IMR-90 (cell line): ENCODE results near the gene SHC4. TPM values are rescaled to one million over a fixed set of nuclear protein-coding genes. Genes with fewer than 3 reads are reported as not detected.

ENCODE experiments used
- ATAC-seq: fragments of 200-7000 bp; cut with Tn5 transposase; 2 replicates; pipeline ENCODE4 v1.9.1; 2020; ENCODE audit warnings: low read depth, mild to moderate bottlenecking, moderate library complexity
- BruUV-seq: library from RNA; stranded (reverse); fragments of 400-500 nt; replicated peaks from 2 replicates; lab custom pipeline; 2021; lab: Mats Ljungman, UMichigan
- CTCF ChIA-PET: fragments of 300-600 bp; formaldehyde crosslinking; extraction: SDS; loops from one replicate; lab custom pipeline; 2021; ENCODE audit warnings: antibody characterized with exemption; lab: Yijun Ruan, JAX
- POLR2A ChIA-PET: fragments of 300-600 bp; sonication (Branson Sonifier 250); formaldehyde crosslinking; loops from one replicate; lab custom pipeline; 2022; ENCODE audit warnings: antibody characterized with exemption; ENCODE audit not compliant: unreplicated experiment; lab: Charles Lee
- DNase-seq: peaks from one replicate; pipeline ENCODE4 v3.0.0; 2013
- H2AFZ ChIP-seq: replicated peaks from 2 replicates; pipeline ENCODE3; 2013; ENCODE audit warnings: low read length, mild to moderate bottlenecking; ENCODE audit not compliant: poor library complexity
- H2AK5ac ChIP-seq: 2 replicates; pipeline ENCODE4 v1.6.1; 2013; ENCODE audit warnings: low read depth, low read length, inconsistent platforms
- H2AK9ac ChIP-seq: replicated peaks from 2 replicates; pipeline ENCODE3; 2013; ENCODE audit warnings: mild to moderate bottlenecking, low read depth, low read length, moderate library complexity; ENCODE audit not compliant: poor library complexity
- H2BK120ac ChIP-seq: 2 replicates; pipeline ENCODE4 v1.6.1; 2013; ENCODE audit warnings: low read depth, low read length, inconsistent platforms
- H2BK15ac ChIP-seq: 3 replicates; pipeline ENCODE4 v1.6.1; 2013; ENCODE audit warnings: low read depth, low read length, inconsistent platforms
- H2BK20ac ChIP-seq: 2 replicates; pipeline ENCODE4 v1.6.1; 2013; ENCODE audit warnings: low read depth, mild to moderate bottlenecking, inconsistent platforms, low read length, moderate library complexity
- H2BK5ac ChIP-seq: 2 replicates; pipeline ENCODE4 v1.6.1; 2013; ENCODE audit warnings: mild to moderate bottlenecking, low read depth, low read length, inconsistent platforms; ENCODE audit not compliant: poor library complexity, severe bottlenecking
- H3K14ac ChIP-seq: replicated peaks from 2 replicates; pipeline ENCODE4 v1.6.1; 2013; ENCODE audit warnings: low read depth, low read length, inconsistent platforms
- H3K18ac ChIP-seq: 2 replicates; pipeline ENCODE4 v1.6.1; 2013; ENCODE audit warnings: low read depth, low read length, control low read depth
- H3K23ac ChIP-seq: 2 replicates; pipeline ENCODE4 v1.6.1; 2013; ENCODE audit warnings: low read depth, low read length, inconsistent platforms
- H3K27ac ChIP-seq: 2 replicates; pipeline ENCODE4 v1.5.1; 2013; ENCODE audit warnings: mild to moderate bottlenecking, control low read depth, low read length; ENCODE audit not compliant: insufficient read depth
- H3K27me3 ChIP-seq: 2 replicates; pipeline ENCODE4 v1.6.1; 2013; ENCODE audit warnings: low read length; ENCODE audit not compliant: control insufficient read depth, insufficient read depth
- H3K36me3 ChIP-seq: 2 replicates; pipeline ENCODE4 v1.6.1; 2013; ENCODE audit warnings: low read length, mixed read lengths; ENCODE audit not compliant: control insufficient read depth, insufficient read depth
- H3K4ac ChIP-seq: 2 replicates; pipeline ENCODE4 v1.6.1; 2013; ENCODE audit warnings: low read depth, low read length, inconsistent platforms
- H3K4me1 ChIP-seq: 2 replicates; pipeline ENCODE4 v1.6.1; 2013; ENCODE audit warnings: low read length, mixed read lengths; ENCODE audit not compliant: control insufficient read depth, insufficient read depth
- H3K4me2 ChIP-seq: 2 replicates; pipeline ENCODE4 v1.6.1; 2013; ENCODE audit warnings: low read depth, mild to moderate bottlenecking, control low read depth, low read length, moderate library complexity
- H3K4me3 ChIP-seq: 2 replicates; pipeline ENCODE4 v1.5.1; 2013; ENCODE audit warnings: low read depth, mild to moderate bottlenecking, control low read depth, low read length, moderate library complexity; ENCODE audit not compliant: insufficient read depth
- H3K56ac ChIP-seq: 2 replicates; pipeline ENCODE4 v1.6.1; 2013; ENCODE audit warnings: low read length, inconsistent platforms; ENCODE audit not compliant: insufficient read depth; ENCODE audit errors: extremely low read depth
- H3K79me1 ChIP-seq, 2 experiments: 2 replicates each; pipeline ENCODE4 v1.6.1; 2013; ENCODE audit warnings: low read length in 2 of 2, inconsistent platforms in 1 of 2, low read depth in 1 of 2
- H3K9ac ChIP-seq: 2 replicates; pipeline ENCODE4 v1.6.1; 2013; ENCODE audit warnings: low read depth, low read length, control low read depth
- H3K9me1 ChIP-seq: 2 replicates; pipeline ENCODE4 v1.6.1; 2013; ENCODE audit warnings: low read length, inconsistent platforms; ENCODE audit not compliant: insufficient read depth
- H3K9me3 ChIP-seq: 2 replicates; pipeline ENCODE4 v1.6.1; 2013; ENCODE audit warnings: low read length; ENCODE audit not compliant: control insufficient read depth, insufficient read depth
- H4K20me1 ChIP-seq: 2 replicates; pipeline ENCODE4 v1.6.1; 2013; ENCODE audit warnings: low read length, inconsistent platforms; ENCODE audit not compliant: insufficient read depth
- H4K5ac ChIP-seq: 2 replicates; pipeline ENCODE4 v1.6.1; 2013; ENCODE audit warnings: mild to moderate bottlenecking, low read depth, low read length, control low read depth
- H4K8ac ChIP-seq, 2 experiments: 2 replicates each; pipeline ENCODE4 v1.6.1; 2013; ENCODE audit warnings: low read depth in 2 of 2, low read length in 2 of 2, control low read depth in 1 of 2, inconsistent platforms in 1 of 2
- H4K91ac ChIP-seq: 2 replicates; pipeline ENCODE4 v1.6.1; 2013; ENCODE audit warnings: low read depth, low read length, inconsistent platforms; ENCODE audit not compliant: insufficient read depth
- CHD1 ChIP-seq: IDR thresholded peaks from 2 replicates; pipeline ENCODE4 v1.6.1; 2012; ENCODE audit warnings: low read depth, low read length, improper control_type of control experiment
- MAZ ChIP-seq: IDR thresholded peaks from 2 replicates; pipeline ENCODE4 v1.6.1; 2012; ENCODE audit warnings: low read depth, mild to moderate bottlenecking, low read length, improper control_type of control experiment, moderate library complexity, borderline replicate concordance
- MXI1 ChIP-seq: IDR thresholded peaks from 2 replicates; pipeline ENCODE4 v1.6.1; 2012; ENCODE audit warnings: low read depth, mild to moderate bottlenecking, low read length, moderate library complexity, borderline replicate concordance
- RAD21 ChIP-seq: IDR thresholded peaks from 2 replicates; pipeline ENCODE4 v1.6.1; 2012; ENCODE audit warnings: low read length, improper control_type of control experiment
- RFX5 ChIP-seq: IDR thresholded peaks from 2 replicates; pipeline ENCODE4 v1.8.0; 2012; ENCODE audit warnings: low read depth, mild to moderate bottlenecking, low read length, moderate library complexity
- WGBS, 2 experiments: methylation state at CpG; one replicate each; pipeline versions ENCODE4 v1.1.5 to v1.1.7; 2013; ENCODE audit warnings: missing lambda C conversion rate in 2 of 2; ENCODE audit not compliant: insufficient read length in 1 of 2; ENCODE audit errors: extremely low coverage in 2 of 2; 5-methylcytosine and 5-hydroxymethylcytosine counted together
- dilution Hi-C: fragments of 300-500 bp; cut with HindIII; formaldehyde crosslinking; loops from one replicate; pipeline ENCODE4 v1.14.3; 2018; ENCODE audit warnings: low sequenced_read_pairs; ENCODE audit not compliant: unreplicated experiment
- in situ Hi-C: fragments of 300-500 bp; cut with MboI; formaldehyde crosslinking; loops from 3 replicates; pipeline ENCODE4 v1.14.3; 2019; ENCODE audit warnings: low sequenced_read_pairs, inconsistent platforms, mixed read lengths
- intact Hi-C: fragments of 100-400 bp; cut with micrococcal nuclease; formaldehyde crosslinking; loops from 2 replicates; pipeline ENCODE4 v1.10.0; 2022
- polyA plus RNA-seq, 3 experiments: library from polyadenylated mRNA; depleted of rRNA; stranded (reverse); fragments of >200 nt; gene quantifications; 2 replicates each; pipeline ENCODE4 v1.2.3, GENCODE V29; 2012; ENCODE audit warnings: low replicate concordance in 1 of 3
- total RNA-seq: library from RNA; depleted of rRNA; stranded (reverse); fragments of >200 nt; gene quantifications from 2 replicates; pipeline ENCODE4 v1.2.3, GENCODE V29; 2012

SHC4 gene
- total and polyA plus RNA-seq, 2 of the 4 experiments (the other 2 are of a cell fraction): 0.91 to 2.7 TPM

- 67% methylated on average over 3 of the region's 3 CpGs; no CpG with 5 or more reads in 1 of the 2 experiments for WGBS, 2 experiments
- intact Hi-C loops: loop anchor here (5.0 kb wide), 1 partner anchor 38 kb away; no protein-coding TSS in a partner anchor
- no peak for DNase-seq
- no peak overlapping the region for H2AK9ac ChIP-seq
- no peak overlapping the region for H3K18ac ChIP-seq
- H3K56ac ChIP-seq: no peak overlapping the region
- no peak overlapping the region for H2BK5ac ChIP-seq
- peaks cover 11% of the 10 kb centered on the region for H3K36me3 ChIP-seq
- no peaks in the 10 kb centered on the region for H3K27me3 ChIP-seq
- H3K4me2 ChIP-seq: no peak overlapping the region
- H3K79me1 ChIP-seq: peaks cover 0 to 8% of the 10 kb centered on the region in 2 experiments; a peak in 2 of 4 replicates
- no peaks in the 10 kb centered on the region for H4K20me1 ChIP-seq
- H3K4me1 ChIP-seq: peaks cover 2% of the 10 kb centered on the region; the same call in 1 of the 2 replicates
- ChIA-PET CTCF (interaction anchor here (1.0 kb wide), 1 partner anchor 15 kb away, joined by 4 read pairs; no protein-coding TSS in a partner anchor), POLR2A (no interaction called here)
- H4K8ac ChIP-seq: no peak overlapping the region
- H3K9ac ChIP-seq: no peak overlapping the region
- no TSS peak for BruUV-seq
- H3K9me3 ChIP-seq: no peaks in the 10 kb centered on the region
- no peak overlapping the region for H3K4ac ChIP-seq
- no peak overlapping the region for H2BK15ac ChIP-seq
- no peak overlapping the region for H2AFZ ChIP-seq
- no peak overlapping the region for H3K23ac ChIP-seq
- in situ Hi-C loops: no loop called here
- H2AK5ac ChIP-seq: no peak overlapping the region
- dilution Hi-C loops: no loop called here
- TF ChIP-seq MXI1 (no peak), MAZ (no peak), RFX5 (no peak), RAD21 (no peak), CHD1 (no peak)
- no peak overlapping the region for H3K4me3 ChIP-seq
- no peak overlapping the region for H4K5ac ChIP-seq
- no peak for ATAC-seq
- H4K91ac ChIP-seq: no peak overlapping the region
- H2BK20ac ChIP-seq: no peak overlapping the region
- H2BK120ac ChIP-seq: no peak overlapping the region
- H3K9me1 ChIP-seq: no peaks in the 10 kb centered on the region
- no peak overlapping the region for H3K14ac ChIP-seq
- no peak overlapping the region for H3K27ac ChIP-seq
These were observed 178.5 kb downstream of the SHC4 start for GRCh38 chr15:48785195-48785594.
